Measurements from ENCODE around the gene WASHC4.

The WASHC4 gene, protein sequence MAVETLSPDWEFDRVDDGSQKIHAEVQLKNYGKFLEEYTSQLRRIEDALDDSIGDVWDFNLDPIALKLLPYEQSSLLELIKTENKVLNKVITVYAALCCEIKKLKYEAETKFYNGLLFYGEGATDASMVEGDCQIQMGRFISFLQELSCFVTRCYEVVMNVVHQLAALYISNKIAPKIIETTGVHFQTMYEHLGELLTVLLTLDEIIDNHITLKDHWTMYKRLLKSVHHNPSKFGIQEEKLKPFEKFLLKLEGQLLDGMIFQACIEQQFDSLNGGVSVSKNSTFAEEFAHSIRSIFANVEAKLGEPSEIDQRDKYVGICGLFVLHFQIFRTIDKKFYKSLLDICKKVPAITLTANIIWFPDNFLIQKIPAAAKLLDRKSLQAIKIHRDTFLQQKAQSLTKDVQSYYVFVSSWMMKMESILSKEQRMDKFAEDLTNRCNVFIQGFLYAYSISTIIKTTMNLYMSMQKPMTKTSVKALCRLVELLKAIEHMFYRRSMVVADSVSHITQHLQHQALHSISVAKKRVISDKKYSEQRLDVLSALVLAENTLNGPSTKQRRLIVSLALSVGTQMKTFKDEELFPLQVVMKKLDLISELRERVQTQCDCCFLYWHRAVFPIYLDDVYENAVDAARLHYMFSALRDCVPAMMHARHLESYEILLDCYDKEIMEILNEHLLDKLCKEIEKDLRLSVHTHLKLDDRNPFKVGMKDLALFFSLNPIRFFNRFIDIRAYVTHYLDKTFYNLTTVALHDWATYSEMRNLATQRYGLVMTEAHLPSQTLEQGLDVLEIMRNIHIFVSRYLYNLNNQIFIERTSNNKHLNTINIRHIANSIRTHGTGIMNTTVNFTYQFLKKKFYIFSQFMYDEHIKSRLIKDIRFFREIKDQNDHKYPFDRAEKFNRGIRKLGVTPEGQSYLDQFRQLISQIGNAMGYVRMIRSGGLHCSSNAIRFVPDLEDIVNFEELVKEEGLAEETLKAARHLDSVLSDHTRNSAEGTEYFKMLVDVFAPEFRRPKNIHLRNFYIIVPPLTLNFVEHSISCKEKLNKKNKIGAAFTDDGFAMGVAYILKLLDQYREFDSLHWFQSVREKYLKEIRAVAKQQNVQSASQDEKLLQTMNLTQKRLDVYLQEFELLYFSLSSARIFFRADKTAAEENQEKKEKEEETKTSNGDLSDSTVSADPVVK

DNA sequence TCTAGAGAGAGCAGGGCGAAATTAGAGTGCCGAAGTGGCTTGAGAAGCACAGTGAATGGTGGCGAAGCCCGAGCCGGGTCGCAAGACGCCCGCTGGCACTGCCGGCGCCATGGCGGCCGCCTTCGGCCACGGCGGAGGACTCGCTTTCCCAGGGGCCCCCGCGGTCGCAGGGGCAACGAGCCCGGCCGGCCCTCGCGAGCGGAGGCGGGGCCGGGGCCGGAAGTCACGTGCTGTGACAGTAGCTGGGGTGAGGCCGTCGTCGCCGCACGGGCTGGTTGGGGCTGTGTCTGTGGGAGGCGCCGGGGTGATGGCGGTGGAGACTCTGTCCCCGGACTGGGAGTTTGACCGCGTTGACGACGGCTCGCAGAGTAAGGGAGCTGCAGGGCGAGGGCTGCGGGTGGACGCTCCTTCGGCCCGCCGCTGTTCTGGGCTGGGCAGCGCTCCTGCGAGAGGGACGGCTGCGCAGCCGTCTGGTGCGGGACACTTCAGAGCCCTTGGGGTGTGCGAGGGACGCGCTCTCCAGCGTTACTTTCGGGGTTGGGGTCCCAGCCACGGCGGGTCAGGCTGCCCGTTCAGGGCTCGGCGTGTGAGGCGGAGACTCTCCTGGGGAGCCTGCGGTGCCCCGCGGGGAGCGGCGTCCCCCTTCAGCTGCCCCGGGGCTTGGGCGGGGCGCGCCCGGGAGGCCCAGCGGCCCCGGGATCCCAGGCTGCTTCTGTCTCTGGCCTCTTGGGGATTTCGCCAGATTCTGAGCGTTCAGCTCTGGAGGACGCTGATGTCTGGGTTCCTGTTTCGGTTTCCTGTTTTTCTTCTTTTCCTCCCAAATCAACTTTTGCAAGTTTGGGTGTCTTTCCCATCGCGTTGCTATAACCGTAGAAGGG, at the start of gene WASHC4:
WASHC4 (plus strand) TSS at position 238 of the 878 bp plus-strand sequence; CDS start at position 308, 70 bp downstream.
- peak; percentile 97 for DNase-seq

DNA sequence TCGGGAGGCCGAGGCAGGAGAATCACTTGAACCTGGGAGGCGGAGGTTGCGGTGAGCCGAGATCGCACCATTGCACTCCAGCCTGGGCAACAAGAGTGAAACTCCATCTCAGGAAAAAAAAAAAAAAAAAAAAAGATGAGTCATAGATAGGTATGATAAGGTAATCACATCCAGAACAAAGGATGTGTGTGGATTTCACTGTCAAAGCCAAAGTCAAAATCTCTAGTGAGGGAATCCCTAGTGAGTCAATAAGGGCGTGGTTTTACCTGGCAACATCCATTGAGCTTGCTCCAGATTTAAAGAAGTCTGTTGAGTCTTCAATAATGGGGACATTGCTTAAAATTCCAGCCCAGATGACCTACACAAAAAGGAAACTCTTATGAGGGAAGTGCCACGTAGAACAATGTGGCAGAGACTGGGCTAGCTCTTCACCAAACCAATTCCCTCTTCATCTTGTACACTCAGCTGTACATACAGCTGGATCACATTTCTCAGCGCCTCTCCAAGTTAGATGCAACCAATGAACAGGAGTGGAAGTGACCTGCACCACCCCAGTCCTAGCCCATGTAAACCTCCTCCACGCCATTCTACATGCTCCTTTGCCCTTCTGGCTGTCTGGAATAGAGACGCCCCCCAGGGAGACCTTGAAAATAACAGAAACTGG, 46.7 kb upstream of the WASHC4 start:
- no peak for DNase-seq

DNA sequence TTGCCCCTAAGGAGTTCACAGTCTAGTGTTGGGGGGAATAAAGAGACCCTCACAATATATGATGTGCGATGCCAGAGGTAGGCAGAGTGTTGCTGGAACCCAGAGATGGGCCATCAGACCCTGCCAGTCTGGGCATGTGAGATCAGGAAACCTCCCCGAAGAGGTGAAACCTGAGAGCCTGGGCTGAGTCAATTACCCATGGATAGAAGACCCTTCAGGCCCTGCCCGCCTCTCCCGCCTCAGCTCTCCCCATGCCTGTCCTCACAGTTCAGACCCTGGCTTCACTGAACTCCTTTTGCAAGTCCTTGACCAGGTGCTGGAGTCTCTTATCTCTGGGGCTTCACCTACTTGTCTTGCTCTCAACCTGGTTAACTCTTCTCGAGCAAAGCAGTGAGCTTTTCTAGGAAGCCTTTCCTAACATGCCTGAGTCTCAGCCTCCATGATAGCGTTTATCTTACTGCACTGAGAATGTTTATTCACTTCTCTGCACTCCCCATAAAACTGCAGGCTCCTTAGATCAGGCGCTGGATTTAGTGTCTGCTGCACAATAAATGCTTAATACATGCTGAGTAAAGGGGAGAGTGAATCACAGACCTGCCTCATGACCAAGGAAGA, 42.9 kb upstream of the WASHC4 start:
- DNase-seq, result no peak

DNA sequence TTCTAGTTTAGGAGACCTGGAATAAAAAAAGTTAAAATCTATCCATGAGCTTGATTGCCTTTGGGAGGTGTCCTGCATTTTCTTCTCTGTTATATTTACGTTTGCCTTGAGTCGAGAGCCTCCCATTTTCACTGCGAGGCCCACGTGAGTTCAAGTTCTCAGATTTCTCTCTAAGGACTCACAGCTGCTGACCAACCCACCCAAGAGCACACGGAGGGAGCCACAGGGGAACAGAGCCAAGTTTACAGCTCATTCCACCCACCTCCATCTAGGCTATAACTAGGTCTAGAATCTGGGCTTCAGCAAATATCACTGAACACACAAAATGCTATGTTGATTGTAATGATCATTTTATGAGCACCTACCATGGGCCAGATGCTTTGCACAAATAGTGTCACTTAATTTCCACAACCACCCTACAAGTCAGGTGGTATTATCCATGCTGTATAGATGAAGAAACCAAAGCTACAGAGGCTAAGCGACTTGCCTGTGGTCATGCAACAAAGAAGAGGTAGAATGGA, 40.0 kb upstream of the WASHC4 start:
- DNase-seq, result no peak

DNA sequence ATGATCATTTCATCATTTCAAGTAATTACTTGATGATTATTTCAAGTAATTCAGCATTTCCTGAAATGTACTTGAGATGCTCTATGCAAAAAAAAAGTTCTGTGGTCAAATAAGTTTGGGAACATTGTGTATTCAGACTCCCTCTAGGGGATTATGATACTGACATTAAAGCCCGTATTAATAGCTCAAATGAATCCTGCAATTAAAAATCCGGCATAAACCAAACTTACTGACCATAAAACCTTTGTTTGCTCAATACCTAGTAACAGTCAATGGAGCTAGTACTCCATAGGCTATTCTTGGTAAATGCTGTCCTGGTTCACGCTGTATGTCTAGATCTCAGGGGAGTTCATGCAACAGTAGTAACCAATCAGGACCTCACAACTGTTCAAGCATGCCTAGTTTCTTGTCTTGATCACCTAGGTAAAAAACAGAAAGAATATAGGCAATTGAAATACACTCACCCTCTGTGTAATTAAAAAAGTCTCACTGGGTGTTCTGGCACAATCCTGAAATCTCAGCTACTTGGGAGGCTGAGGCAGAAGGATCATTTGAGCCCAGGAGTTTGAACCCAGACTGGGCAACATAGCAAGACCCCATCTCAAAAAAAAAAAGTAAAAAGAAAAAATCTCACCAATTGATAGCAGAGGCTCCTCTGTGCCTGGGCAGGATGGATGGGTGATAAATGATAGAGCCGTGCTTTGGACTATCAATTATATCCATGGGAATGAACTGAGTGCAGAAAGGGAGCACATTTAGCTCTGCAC, 37.4 kb upstream of the WASHC4 start:
- no peak for DNase-seq

DNA sequence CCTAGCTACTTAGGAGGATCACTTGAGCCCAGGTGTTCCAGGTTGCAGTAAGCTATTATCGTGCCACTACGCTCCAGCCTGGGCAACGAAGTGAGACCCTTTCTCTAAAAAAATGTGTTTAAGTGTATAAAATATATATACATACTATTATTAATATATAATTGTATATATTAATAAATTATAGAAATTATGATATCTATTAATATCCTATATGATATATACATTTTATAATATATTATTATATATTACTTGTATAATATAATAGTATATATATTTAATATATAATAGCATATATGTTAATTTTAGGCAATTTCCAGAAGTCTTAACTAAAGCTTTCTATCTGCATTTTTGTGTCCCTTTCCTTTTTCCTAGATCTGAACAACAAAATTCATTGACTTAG, 35.5 kb upstream of the WASHC4 start:
- DNase-seq, result no peak

DNA sequence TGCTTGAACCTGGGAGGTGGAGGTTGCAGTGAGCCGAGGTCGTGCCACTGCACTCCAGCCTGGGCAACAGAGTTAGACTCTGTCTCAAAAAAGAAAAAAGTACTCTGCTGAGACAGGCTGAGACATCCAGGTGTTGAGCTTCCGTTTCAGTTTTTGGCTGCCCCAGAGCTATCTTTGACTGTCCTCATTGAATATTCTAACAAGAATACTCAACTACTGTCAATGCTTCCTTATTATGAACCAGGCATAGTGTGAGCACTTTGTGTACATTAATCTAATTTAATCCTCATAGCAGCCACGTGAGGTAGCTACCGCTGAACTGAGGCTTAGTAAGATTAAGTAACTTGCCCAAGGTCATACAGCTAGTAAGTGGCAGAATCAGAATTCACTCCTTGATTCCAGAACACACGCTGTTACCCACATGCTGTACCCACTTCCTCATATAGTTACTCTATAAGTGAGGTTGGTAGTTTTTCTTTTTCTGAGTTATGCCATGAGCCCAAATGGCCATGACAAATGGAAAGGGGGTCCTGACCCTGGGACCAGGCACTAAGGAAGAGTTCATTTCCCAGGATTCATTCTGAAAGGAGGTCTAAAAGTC, 34.5 kb upstream of the WASHC4 start:
- DNase-seq, result no peak

DNA sequence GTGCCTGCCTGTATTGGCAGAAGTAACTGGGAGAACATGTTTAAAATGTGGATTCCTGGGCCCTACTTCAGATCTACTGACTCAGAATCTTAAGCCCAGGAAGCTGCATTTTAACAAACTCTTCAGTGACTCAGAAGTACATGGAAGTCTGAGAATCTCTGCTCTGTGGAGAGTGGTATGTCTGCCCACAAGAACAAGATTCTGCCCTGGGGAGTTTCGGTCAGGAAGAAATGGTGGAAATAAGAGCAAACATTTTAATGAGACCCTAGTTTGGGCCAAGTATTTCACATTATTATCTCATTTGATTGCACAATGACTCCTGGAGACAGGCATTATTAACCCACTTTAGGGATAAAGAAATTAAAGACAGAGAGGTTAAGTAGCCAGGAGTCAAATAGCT, 31.4 kb upstream of the WASHC4 start:
- DNase-seq, result no peak

DNA sequence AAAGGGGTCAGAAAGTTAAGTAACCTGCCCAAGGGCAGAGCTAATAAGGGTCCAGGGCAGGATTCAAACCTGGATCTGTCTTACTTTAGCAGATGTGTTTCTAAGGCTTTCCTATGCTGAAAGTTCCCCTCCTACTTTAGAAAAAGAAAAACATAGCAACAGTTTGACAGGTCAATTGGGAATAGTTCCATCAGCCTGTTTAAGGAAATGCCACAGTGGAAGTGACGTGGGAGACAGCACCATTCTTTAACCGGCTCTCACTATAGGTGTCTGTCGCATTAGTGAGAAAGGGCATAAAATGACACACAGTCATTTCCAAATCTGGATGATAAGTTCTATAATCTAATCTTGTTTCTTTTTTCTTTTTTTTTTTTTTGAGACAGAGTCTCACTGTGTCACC, 30.6 kb upstream of the WASHC4 start:
- DNase-seq, result no peak

DNA sequence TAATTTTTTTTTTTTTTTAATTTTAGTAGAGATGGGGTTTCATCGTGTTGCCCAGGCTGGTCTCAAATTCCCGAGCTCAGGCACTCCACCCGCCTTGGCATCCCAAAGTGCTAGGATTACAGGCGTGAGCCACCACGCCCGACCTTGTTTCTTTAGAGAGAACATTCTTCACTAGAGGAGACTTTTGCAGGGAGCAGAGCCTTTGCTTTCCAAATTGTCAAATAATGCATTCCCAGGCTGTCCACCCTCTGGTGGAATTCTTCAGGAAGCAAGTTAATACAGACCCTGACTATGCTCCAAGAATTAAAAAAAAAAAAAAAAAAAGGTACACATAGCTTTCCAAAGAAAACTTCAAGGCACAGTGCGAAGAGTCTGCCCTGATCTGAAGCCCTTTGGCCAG, 30.1 kb upstream of the WASHC4 start:
- DNase-seq, result no peak

DNA sequence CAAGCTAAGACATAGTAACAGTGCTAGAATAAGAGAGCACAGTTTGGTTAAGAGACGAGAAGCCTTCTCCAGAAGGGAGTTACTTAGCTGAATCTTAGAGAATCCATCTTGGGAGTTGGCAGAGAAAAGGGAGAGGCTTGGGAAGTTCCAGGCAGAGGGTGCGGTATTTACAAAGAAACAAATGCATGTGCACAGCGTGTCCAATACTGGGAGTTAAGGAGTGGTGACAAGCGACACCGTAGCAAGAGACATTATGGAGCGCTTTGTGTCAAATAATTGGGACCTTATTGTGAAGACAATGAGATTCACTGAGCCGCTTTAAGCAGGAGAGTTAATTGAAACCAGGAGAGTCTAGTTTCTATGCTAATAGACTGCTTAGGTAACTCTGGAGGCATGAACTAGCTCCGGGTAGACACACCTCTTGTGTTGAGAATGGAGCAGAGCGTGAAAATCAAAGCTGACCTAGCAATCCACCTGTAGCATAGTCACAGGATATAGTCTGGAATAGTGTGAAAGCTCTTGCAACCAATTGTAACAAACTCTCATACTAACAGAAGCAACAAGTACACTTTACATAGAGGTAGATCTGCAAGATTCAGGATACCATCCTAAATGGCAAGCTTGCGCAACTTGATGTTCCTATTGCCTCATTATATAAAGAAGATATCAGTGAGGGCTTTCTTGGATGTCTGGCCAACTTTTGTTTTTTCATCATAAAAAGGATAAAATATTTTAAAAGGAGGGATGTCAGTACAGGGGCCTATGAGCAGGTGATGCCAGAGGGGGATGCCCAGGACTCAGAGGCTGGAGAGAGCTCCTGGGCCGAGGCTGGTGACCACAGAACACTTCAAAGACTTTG, 28.6 kb upstream of the WASHC4 start:
- DNase-seq, result no peak

DNA sequence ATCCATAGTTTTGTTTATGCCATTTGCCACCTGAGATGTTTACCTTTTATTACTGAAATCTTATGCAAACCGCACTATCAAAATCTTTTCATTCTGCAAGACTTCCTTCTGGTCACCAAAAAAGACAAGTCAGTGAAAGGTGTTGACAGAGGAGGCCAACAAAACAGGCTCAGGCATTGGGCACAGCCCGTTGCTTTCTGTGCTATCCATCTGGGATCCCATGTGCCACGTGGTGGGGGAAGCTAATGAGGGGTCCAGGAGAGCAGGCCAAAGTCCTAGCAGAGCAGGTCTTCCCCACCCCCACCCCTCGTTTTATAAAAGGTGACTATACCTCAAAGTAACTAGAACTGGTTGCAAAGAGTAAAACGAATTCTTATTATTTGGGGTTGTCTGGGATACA, 24.5 kb upstream of the WASHC4 start:
- no peak for DNase-seq

DNA sequence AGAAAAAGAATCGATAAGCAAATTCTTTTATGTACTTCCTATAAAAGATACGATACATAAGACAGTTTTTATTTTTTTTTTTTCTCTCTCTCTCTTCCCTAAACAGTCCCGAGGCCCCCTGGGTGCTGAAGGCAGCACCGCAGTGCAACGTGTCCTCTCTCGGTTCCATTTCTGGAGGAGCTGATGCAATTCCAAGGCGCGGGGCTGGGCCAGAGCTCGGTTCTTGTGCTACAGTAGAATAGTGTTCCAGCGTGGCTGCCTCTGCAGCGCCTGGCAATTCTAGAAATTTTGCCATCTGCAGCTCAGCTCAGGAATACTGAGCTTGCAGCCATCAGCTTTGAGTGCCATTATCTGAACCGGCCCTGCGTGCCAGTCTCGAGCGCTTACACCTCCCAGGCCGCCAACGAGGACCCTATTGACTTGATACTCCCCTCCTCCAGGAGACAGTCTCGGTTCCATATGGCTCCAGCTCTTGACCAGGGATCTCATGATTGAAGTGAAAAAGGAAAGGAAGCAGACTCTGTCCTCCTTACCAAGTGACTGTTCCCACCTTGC, 23.9 kb upstream of the WASHC4 start:
- DNase-seq, result no peak

DNA sequence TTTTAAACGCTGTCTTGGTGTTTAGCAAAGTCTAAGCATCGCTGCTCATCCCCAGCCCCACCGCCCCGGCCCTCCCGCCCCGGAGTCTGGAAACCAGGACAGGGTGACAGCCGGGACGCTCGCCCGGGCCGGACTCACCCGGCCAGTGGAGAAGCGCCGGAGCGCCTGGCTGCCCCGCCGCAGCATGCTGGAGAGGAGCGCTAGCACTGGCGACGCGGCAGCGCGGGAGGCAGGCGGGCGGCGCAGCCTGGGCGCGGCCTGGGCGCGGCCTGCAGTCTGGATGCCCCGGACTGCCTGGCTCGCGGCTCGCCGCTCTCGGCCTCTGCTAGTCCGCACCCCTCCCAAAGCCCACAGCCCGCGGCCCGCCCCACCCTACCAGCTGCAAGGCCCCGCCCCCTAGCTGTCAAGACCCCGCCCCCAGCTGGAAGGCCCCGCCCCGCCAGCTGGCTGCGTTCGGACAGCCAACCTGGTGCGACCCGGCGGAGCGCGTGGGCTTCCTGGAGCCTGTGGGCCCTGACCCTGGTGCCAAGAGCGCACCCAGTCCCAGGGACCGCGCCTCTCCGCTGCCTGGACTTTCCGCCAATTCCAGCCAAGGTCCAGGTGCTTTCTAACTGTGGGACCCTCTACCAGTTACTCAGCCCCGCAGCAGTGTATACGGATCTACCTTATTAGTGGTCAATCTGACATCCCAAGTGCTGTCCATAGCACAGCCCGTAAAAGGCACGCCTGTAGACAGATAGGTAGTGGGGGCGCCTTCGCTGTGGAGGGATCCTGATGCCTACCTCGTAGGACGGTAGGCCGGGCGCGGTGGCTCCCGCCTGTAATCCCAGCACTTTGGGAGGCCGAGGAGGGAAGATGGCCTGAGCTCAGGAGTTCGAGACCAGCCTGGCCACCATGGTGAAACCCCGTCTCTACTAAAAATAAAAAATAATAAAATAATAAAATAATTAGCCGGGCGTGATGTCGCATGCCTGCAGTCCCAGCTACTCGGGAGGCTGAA, 23.0 kb upstream of the WASHC4 start, which contains the start of gene ALDH1L2:
ALDH1L2 (minus strand) TSS at position 208 of the 1,000 bp plus-strand sequence; CDS start at position 186, 22 bp downstream.
- DNase-seq, result peak; percentile 75

DNA sequence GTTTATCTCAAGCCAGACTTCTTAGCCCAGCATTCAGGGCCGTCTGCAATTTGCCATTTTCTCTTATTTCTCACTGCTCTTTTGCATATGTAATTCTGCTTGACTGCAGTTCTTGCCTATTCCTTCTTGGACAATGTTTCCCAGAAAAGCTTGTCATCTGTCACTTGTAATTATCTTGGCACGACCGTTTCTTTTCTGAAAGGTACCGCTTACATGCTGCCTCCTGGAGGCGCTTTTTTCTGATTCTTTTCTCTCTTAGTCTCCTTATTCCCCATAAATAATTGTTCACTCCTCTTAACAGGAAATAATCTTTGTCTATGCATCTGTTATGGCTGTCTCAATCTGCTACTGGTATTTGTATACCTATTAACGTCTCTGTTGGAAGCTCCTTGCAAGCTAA, 22.0 kb upstream of the WASHC4 start:
- DNase-seq, result no peak

DNA sequence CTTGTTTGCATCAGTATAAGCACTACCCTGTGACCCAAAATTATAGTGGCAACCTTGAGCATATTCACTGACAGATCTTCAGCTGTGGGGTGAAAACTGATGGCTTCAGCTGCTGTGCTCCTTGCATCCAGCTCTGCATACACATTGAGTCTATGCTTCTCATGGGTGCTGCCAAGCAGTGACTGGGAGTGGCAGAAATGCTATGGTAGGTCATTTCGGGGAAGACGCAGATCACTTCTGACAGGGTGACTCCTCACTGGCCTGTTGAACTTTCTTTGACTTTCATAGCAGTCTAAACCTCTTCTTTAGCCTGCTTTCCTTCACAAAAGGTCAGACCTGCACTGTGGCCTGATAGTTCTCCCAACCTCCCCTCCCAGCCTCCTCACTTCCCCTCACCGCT, 17.7 kb upstream of the WASHC4 start:
- DNase-seq, result no peak

DNA sequence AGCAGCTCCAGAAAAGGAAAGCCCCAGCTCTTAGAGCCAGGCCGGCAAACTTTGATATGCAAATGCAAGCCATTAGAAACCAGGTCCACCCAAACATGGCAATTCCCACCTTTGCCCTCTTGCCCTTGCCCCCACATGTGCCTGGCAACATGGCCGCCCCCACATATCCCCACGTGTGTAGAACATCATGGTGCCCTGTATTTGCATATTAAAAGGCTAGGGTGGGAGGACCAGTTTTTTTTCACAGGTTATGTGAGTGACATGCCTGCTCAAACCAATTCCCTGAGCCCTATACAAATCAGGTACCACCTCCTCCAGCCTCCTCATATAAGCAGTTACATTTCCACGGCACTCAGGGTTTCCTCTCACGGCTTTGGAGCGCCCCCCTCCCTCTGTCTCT, 17.2 kb upstream of the WASHC4 start:
- no peak for DNase-seq

Data from activated CD4-positive, alpha-beta T cell treated with anti-CD3 and anti-CD28 coated beads, Interleukin-2, Interleukin-6, amounts not matched to agents 100 ng/mL and 50 ng/mL, durations not matched to agents 16 hours and 8 hours (primary cell).